Heart left ventricle (tissue), 13 donors: ENCODE measurements around the gene RING1.

Experiments
- POLR2A ChIP-seq, 2 donors: fragments of 450-650 bp; IDR thresholded peaks; one replicate each; pipeline ENCODE4 v1.6.1; 2017; ENCODE audit warnings: antibody characterized with exemption in 2 of 2, mild to moderate bottlenecking in 2 of 2, moderate library complexity in 2 of 2
- TF ChIP-seq, protein P1 (sequence below), 12 donors: fragments of 200-600 bp; sonication (generic) in 4 of 12; IDR thresholded peaks; one replicate each; pipeline versions ENCODE4 v1.5.0 to v1.8.0; 2018 to 2022; ENCODE audit warnings: antibody characterized with exemption in 12 of 12, mild to moderate bottlenecking in 5 of 12
- donor health status: ischemic (EF 13 %, LVEDD 7.1; RV severe dilation, severe dysfunction).
- donor health status: DM: no; HTN: yes; CAD: no.
- donor health status: DM: no; HTN: no; CAD: no.
- donor health status: ischemic (EF 25% LVEDD 6.9; RV normal size, moderate dysfunction).
- donor health status: ischemic (EF 25% LVEDD 5.7; RV mildly dilated, moderate dysfunction).
- donor health status: ischemic (EF 35%, LVEDD 5.7; RV mildly dilated, moderate dysfunction).
- donor health status: nonischemic (EF 11% LVEDD 7.7; RV severe dilation, severe dysfunction).
- donor health status: DM: yes; HTN: yes; CAD: no.
- donor health status: PGD.
- donor health status: ischemic (EF 29% LVEDD 5.4; RV normal size, mild dysfunction).
- donor health status: nonischemic (EF 23%, LVEDD 6.1; RV moderate dilation, normal function).

GRCh38 chr6:33212857-33213165, 4.5 kb downstream of the RING1 start:
- TF ChIP-seq, protein P1, sequence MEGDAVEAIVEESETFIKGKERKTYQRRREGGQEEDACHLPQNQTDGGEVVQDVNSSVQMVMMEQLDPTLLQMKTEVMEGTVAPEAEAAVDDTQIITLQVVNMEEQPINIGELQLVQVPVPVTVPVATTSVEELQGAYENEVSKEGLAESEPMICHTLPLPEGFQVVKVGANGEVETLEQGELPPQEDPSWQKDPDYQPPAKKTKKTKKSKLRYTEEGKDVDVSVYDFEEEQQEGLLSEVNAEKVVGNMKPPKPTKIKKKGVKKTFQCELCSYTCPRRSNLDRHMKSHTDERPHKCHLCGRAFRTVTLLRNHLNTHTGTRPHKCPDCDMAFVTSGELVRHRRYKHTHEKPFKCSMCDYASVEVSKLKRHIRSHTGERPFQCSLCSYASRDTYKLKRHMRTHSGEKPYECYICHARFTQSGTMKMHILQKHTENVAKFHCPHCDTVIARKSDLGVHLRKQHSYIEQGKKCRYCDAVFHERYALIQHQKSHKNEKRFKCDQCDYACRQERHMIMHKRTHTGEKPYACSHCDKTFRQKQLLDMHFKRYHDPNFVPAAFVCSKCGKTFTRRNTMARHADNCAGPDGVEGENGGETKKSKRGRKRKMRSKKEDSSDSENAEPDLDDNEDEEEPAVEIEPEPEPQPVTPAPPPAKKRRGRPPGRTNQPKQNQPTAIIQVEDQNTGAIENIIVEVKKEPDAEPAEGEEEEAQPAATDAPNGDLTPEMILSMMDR (IDR thresholded peaks at IDR 0.05), result no peak
- no peak for TF ChIP-seq POLR2A (IDR thresholded peaks at IDR 0.05)
